GM12872 (cell line): ENCODE results near the gene TXNDC11.

ENCODE experiments used
- TF ChIP-seq, protein P1 (sequence below): IDR thresholded peaks from 3 replicates; pipeline ENCODE4 v1.5.1; 2011; ENCODE audit warnings: low read depth, mild to moderate bottlenecking, low read length, moderate library complexity; ENCODE audit not compliant: insufficient read depth

The TXNDC11 gene

DNA sequence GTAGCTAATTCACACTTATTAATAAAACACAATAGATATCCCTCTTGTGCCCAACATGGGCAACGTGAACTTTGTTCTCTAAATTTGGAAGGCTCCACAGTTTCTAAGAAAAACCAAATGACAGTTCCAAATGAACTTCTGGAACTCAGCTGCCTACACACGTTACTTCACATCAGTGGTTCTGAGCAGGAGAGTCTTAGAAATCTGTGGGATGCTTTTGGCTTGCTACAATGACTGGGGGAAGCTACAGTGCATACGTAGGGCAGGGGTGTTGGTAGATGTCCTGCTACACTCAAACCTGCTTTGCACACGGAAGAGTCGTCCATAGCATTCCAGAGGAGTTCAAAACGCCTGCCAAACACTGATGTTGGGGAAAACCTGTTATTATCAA, 8.0 kb downstream of the TXNDC11 start:
- TF ChIP-seq, protein P1, sequence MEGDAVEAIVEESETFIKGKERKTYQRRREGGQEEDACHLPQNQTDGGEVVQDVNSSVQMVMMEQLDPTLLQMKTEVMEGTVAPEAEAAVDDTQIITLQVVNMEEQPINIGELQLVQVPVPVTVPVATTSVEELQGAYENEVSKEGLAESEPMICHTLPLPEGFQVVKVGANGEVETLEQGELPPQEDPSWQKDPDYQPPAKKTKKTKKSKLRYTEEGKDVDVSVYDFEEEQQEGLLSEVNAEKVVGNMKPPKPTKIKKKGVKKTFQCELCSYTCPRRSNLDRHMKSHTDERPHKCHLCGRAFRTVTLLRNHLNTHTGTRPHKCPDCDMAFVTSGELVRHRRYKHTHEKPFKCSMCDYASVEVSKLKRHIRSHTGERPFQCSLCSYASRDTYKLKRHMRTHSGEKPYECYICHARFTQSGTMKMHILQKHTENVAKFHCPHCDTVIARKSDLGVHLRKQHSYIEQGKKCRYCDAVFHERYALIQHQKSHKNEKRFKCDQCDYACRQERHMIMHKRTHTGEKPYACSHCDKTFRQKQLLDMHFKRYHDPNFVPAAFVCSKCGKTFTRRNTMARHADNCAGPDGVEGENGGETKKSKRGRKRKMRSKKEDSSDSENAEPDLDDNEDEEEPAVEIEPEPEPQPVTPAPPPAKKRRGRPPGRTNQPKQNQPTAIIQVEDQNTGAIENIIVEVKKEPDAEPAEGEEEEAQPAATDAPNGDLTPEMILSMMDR: no peak

DNA sequence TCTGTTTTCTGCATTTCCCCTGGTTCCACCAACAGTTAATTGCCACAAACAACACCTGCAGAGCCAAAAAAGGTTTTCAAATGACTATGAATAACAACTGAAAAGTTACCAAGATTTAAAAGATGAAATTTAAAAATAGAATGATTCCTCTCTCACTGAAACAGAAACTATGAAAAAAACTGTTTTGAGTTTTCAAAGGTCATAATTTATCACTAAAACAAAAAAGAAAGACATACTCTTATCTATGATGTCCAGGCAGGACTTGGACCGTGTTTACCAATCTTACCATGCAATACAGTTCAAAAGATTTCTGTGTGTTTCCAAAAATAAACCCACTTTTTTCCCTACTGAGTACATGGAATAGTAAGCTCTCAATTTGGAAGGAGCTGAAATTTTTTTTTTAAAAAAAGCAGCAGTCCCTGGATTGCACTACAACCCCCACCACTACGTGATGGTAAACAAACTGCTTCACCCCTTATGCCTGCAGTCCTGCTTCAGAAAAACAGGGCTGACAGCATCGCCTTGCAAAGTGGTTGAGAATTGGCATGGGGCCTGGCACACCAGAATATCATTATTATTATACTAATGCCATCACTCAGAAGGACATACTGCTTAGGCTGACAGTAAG, 8.5 kb downstream of the TXNDC11 start:
- TF ChIP-seq, protein P1: no peak

DNA sequence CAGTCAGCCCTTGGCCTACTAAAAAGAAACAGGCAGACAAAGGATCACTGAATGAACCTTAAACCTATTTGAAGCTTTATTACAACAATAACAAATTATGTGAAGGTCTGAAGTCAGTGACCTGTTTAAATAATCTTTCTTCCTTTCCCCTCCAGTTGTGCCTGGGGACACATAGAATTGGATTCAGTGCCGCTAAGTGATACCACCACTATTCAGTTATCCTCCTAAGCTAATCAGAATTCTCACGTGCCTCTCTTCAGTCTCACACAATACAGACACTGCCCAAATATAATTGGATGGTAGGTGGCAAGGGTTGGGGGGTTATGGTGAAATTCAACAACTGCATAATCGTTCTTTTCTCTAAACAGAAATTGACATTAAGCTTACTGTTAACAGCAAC, 11.4 kb downstream of the TXNDC11 start:
- TF ChIP-seq, protein P1: no peak

DNA sequence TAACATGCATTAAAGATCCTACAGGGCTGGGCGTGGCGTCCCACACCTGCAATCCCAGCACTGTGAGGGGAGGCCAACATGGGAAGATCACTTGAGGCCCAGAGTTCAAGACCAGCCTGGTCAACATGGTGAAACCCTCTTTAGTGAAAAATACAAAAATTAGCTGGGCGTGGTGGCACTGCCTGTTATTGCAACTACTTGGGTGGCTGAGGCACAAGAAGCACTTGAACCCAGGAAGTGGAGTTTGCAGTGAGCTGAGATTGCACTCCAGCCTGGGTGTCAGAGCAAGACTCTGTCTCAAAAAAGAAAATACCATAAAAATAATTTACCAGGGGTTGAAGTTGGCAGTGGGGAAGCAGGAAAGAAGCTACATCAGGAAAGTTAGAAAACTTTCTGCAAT, 12.9 kb downstream of the TXNDC11 start:
- TF ChIP-seq, protein P1: no peak

DNA sequence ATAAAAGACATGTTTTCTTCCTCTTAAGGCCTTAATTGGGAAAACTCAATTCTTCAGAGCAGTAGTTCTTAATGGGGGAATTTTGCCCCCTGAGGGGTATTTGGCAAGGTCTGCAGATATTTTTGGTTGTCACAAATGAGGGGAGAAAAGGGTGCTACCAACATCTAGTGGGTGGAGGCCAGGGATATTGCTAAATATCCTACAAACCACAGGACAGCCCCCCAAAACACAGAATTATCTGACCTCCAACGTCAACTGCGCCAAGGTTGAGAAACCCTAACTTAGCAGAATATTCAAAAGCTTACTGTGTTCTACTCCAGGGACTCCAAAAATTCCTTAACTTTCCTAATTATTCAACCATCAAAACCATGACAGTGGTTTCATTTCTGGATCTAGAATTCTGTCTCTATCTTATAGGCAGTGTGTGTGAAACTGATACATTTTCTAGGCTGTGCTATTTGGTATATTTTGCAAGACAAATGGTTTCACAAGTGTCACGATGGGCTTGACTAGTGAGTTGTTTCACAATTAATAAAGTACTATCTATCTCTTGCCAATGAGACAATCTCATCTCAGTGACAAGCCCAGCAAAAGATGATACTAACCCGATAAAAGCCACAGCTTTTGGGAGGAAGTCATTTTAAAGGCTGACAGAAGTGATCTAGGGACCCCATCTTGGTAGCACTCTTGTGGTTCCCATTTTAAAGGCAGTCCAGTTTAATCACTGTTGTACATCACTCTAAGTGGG, 14.7 kb downstream of the TXNDC11 start:
- TF ChIP-seq, protein P1: no peak

DNA sequence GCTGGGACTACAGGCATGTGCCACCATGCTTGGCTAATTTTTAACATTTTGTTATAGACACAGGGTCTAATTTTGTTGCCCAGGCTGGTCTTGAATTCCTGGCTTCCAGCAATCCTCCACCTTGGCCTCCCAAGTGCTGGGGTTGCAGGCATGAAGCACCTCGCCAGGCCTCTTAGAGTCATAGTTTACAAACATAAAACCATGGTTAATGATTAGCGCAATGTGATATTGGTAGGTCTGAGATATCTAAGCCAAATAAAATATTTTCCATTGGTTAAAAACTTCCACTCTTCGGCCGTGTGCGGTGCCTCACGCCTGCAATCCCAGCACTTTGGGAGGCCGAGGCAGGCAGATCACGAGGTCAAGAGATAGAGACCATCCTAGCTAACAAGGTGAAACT, 16.6 kb downstream of the TXNDC11 start:
- TF ChIP-seq, protein P1: no peak

DNA sequence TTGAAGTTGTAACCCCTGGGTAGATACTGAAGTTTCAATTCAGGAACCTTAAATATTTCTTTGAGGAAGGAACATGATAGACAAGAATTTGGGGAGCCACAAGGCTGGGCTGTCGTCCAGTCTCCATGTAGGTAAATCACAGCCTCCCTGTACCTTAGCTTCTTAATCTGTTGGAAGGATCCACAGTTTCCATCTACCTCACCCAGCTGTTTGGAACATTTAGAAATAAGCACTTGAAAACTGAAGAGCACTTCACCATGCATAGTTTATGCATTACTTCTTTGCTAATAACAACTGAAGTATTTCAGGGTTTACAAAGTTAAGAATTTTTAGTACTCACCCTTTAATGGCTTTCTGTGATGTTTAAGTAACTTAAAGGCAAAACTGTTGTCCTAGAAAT, 17.2 kb downstream of the TXNDC11 start:
- TF ChIP-seq, protein P1: no peak
